ACHN (cell line): ENCODE data around the gene ATP23.

Experiments
- DNase-seq: peaks from one replicate; pipeline ENCODE4 v3.0.0-alpha.2; 2015
- in situ Hi-C: cut with HindIII; loops from 2 replicates; pipeline ENCODE4 v1.10.0; 2017; ENCODE audit warnings: low sequenced_read_pairs, low pct_ligation_motif_present, low pct_unique_long_range_greater_than_20kb

Gene ATP23

DNA sequence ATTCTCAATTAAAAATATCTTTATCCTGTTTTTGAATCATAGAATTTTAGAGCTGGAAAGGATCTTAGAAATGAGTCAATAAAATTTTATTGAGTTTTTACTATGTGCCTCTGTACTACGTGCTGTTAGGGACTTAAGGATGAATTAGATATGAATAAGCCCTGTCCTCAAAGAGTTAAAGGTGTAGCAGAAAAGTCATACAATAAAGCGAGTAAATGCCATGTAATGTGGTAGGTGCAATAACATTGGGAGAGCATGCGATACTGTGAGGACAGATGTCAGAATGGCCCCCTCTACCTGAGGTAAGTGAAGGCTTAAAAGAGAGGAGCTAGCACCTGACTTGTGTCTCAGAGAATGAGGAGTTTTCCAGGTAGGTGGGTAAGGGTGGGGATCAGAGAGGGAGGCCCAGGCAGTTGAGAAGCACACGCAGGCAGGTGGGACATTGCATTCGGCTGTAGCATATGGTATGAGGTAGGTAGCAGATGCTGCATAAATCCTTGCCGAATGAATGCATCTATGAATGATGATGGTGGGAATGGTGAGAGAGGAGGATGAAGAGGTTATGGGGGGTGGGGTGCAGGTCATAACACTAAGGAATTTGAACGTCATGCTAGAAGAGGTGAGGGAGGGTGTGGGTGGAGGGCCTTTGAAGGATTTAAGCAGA, 35.4 kb upstream of the ATP23 start:
- DNase-seq: no peak
- in situ Hi-C loops: no loop called here

DNA sequence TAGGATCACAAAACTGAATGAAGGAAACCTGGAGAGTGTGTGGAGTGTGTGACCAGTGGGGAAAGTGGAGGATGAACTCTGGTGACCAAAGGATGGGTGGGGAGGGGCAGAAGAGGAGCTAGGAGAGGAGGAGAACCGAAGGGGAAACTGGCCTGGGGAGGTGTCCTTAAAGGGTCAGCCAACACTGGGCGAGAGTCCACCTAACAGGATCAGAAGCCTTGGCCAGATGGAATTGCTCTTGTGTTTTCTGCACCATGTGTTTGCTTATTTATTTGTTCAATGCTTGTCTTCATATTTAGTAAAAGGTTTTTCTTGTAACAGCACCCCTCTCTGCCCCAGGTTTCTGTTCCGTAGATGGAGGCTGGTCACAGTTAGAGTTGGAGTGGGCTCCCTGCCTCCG, 34.5 kb upstream of the ATP23 start:
- in situ Hi-C loops: no loop called here
- DNase-seq: no peak

DNA sequence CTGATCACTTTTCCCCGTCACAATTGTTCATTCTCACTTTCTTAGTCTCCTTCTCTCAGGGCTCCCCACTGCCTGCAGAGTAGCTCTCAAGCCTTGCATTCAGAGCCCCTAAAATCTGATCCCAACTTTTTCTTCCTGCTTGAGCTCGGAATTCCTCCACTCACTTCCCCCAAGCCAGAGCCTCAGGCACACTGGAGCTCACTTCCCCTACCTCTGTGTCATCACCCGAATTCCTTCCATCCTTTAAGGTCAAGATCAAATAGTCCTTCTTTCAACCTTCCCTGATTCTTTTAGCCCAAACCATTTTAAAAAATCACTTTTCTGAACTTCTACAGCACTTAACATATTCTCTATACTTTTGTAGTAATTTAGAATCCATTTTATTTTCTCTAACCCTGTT, 34.1 kb upstream of the ATP23 start:
- in situ Hi-C loops: no loop called here
- DNase-seq: no peak

DNA sequence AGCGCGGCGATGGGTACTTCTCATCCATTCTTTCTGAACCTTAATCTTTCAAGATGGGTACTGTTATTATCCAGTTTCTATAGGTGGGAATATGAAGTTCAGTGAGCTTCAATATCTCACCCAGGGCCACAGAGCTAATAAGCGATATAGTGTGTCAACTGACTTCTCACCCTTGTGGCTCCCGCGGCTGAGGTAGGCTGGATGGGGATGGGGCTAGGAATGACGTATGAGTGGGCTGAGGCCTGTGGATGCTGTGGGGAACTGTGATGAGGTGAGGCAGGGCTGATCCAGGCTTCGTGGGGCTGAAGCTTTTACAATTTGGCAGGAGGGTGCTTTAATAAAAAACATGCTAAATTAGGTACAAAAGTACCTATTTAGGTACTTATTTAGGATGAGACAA, 32.9 kb upstream of the ATP23 start:
- in situ Hi-C loops: no loop called here
- DNase-seq: no peak

DNA sequence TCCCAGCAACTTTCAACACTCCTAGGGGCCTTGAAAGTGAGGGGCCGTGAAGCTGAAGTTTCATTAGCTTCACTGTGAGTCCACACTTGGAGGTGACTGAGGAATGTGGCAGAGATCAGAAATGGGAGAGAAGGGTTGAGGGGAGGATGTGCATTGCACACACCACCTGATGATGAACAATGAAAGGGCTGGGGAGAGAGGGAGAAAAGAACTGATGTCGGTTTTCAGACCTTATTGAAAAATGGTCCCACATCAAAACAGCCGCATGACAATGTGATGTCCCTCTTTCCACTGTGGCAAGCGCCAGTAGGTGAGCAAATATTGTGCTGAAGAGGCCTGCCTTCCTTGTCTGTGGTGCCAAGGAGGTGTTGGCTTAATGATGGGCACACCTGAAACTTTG, 32.3 kb upstream of the ATP23 start:
- in situ Hi-C loops: no loop called here

DNA sequence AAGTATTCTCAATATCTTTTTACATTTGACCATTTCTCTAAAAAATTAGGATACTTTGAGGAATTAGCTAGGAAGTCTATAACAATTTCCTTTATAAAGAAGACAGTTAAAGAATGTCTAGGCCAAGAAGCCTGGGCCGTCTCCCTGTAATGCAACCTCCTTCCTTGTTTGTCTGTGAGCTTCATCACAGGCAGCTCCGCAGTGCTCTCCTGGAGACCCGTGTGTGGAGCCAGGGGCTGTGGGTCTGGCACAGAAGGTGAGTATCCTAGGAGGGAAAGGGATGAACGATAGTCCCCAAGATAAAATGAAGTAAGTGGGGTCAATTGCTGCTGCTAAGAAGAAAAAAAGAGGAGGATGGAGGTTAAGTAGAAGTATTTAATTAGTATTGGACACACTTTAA, 31.8 kb upstream of the ATP23 start:
- no peak for DNase-seq
- in situ Hi-C loops: no loop called here

More for the DNA sequence above, 32.3 kb upstream of the ATP23 start:
- DNase-seq: no peak

DNA sequence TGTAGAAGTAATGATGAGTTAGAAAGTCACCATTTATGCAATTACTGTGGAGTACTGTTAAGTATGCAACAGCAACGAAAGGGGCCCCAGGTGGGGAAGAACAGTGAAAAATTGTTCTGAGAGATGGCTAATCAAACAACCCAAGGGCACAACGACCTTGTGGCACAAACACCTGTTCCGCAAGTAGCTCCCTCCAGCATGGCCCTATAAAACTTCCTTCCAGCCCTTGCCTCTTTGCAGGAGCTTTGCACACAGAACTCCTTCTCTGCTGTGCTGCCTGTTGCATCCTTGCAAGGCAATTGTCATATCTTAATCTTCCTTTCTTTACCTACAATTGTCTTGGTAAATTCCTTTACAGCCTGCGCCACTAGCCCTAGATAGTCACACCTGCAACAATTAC, 23.2 kb upstream of the ATP23 start:
- in situ Hi-C loops: no loop called here
- no peak for DNase-seq

DNA sequence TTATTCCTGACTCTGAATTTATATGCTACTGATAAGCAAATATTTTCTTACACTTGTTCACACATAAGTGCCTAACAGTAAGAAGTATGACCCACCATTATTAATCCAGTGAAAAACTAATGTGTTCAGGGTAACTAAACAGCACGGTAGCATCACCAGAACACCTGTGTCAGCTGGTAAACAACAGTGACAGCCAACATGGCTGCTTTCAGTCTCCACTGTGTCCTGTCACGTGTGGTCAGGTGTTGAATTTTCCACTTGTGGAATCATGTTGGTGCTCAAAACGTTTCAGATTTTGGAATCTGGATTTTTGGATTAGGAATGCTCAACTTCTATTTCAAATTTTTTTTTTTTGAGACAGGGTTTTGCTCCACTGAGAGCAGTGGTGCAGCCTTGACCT, 14.3 kb upstream of the ATP23 start:
- DNase-seq: no peak
- in situ Hi-C loops: no loop called here

DNA sequence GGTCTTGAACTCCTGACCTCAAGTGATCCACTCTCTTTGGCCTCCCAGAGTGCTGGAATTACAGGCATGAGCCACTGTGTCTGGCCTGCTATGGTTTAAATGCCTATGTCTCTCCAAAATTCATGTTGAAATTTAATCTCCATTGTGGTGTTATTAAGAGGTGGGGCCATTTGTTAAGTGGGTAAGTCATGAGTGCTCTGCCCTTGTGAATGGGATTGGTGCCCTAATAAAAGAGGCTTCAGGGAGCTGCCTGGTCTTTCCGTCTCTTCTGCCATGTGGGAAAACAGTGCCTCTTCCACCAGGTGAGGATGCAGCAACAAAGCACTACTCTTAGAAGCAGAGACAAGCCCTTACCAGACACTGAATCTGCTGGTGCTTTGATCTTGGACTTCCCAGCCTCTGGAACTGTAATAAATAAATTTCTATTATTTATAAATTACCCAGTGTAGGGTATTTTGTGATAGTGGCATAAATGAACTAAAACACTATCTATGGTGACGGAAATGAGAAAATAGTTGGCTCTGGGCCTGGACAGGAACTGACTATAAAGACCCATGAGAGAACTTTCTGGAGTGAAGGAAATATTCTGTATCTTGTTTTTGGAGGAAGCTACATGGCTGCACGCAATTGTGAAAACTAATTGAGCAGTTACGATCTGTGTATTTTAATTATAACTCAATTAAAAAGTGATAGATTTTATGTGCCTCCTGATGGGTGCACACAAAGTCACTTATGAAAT, 12.1 kb upstream of the ATP23 start:
- in situ Hi-C loops: no loop called here
- no peak for DNase-seq

DNA sequence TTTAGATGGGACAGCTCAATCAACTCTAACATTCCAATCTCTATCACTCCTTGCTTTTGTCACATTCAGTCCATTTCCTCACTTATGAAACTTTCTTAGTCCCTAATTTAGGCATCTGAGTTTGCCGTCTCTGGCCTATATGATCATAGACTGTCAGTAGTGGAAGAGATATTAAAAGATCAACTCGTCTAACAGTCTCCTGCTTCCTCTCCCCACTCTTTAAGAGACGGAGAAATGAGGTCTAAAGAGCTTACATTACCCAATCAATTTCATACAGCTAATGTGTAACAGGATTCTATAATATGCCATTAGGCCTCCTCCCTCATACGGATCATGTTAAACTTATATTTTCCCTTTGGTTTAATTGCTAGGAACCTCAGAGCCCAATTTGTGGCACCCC, 6.5 kb upstream of the ATP23 start:
- no peak for DNase-seq
- in situ Hi-C loops: no loop called here

DNA sequence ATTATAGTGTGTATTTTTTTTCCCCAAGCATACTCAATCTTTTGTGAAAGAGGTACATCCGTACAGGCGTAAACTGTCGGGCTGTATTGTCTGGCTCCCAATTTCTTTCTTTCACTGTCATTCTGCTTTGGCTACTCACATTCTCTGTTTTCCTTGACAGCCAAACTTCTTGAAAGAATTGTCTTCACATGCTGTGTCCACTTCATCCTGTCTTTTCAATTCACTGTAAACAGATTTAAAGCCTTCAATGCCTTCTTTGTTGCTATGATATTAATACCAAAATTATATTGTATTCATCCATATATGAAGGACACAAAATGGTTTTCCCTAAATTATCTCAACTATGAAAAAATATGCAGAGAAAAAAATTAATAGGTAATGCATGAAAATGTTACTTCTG, 6.0 kb upstream of the ATP23 start:
- no peak for DNase-seq
- in situ Hi-C loops: no loop called here

DNA sequence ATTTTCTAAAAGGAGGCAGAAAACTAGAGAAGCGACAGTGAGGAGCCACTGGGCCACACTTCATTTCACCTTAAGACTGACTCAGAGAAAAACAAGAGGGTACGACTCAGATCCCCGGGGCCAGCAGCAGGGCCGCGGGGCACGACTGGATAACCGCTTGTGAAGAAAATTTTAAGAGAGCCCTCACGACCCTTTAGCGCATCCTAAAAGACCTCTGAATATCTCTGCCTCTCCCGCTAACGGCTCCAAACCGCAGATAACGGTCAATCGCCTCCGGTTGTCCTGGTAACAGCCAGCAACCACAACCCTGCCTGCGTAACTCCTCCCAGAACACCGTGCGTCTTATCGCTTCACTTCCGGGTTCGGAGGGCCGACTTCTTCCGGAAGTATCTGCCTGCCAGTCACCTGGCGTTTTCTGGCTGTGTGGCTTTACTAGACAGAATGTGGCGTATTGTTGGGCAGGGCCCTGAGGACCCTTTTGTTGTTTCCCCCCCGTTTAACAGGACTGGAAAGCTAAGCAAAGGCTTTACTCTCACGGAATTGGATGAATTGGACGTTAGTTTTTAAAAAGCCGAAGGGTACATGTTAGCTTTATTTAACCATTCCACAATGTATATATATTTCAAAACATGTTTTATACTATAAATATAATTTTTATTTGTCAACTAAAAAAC, 5.4 kb upstream of the ATP23 start:
- DNase-seq: peak; percentile 98
- in situ Hi-C loops: no loop called here

DNA sequence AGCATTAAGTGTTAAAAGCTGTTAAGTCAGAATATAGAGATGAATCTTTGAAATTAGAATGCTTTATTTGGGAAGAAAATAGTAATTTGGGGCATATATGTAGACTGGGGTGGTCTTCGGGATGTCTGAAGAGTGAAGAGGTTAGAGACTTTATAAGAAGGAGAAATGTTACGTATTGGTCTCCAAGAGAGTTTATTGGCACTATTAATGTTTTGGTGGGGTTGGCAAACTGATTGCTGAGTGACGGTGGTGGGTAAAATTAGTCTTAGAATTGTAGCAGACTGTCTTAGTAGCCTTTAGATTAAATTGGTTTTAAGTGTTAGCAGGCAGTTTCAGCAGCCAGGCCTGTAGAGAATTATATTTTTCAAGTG, 4.9 kb upstream of the ATP23 start:
- no peak for DNase-seq

DNA sequence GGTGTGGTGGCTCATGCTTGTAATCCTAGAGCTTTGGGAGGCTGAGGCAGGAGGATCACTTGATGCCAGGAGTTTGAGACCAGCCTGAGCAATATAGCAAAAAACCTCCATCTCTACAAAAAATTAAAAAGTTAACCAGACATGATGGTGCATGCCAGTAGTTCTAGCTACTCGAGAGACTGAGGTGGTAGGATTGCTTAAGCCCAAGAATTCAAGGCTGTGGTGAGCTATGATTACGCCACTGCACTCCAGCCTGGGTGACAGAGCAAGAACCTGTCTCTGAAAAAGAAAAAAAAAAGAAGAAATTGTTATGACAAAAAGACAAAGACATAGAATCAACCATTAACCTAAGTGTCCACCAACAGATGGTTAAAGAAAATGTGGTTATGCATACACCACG, 2.1 kb upstream of the ATP23 start:
- no peak for DNase-seq
- in situ Hi-C loops: no loop called here

More for the DNA sequence above, 4.9 kb upstream of the ATP23 start:
- in situ Hi-C loops: no loop called here

DNA sequence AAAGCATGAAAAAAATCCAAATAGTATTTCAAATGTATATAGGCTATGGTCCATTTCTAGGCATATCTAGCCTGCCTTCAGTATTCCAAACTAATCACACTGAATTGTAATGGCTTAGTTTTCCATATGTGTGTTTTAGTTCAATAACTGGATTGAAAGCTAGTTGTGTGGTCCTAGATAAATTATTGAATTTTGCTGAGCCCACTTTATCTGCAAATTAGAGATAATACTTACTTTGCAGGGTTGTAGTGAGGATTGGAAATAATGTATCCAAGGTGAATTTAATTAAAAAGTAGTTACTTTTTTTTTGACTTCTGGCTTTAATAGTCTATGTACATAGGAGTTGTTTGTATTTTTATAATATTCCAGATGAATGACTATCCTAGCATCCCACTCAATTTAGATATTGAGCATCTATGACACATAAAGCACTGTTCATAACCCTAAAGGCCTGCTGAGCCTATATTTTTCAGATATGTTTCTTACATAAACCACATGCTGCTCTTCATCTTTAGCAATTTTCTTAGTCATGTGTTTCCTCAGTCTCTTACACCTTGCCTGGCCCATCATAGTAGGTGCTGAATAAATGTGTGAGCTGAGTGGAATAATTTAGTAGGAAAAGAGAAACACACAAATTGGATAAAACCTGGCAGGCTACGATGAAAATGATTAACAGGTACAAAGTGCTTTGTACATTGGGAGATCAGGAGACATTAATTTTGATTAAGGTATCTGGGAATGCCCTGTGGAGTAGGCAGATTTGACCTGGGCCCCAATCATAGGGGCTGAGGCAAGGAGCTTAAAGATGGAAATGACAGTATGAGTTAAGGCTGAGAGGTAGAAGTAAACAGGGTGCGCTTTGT, 1.1 kb upstream of the ATP23 start:
- in situ Hi-C loops: no loop called here

DNA sequence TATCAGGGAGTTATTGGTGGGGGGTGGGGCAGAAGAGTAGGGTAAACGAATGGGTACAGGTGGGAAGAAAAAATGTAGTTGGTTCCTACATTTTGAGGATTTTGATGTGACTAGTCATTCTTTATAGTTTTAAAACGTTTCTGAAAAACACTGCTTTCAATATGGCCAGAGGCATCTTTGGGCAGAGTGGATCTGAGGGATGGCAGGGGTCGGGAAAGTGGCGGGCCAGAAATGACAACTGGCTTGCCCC, 527 bp upstream of the ATP23 start:
- no peak for DNase-seq
- in situ Hi-C loops: no loop called here

More for the DNA sequence above, 1.1 kb upstream of the ATP23 start:
- no peak for DNase-seq

DNA sequence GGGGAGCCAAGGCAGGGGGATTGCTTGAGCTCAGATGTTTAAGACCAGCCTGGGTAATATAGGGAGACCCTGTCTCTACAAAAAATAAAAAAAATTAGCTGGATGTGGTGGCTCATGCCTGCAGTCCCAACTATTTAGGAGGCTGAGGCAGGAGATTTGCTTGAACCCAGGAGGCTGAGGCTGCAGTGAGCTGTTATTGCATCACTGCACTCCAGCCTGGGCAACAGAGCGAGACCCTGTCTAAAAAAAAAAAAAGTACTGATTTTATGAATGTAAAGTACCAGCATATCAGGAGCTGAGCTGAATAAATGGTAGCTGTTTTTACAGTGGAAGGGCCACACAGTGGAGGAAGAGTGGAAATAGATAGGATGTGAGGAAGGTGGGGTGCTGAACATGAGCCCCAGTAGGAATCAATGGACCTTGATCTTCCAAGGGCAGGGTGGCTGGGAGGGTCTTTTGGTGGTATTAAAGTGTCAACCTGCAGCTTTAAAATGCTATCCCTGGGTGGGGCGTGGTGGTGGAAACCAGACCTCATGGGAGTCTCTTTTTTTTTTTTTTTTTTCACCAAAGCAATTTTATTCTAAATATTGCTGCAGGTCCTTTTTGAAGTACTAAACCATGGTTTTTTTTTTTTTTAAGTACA, 2.2 kb downstream of the ATP23 start:
- in situ Hi-C loops: no loop called here
- no peak for DNase-seq

DNA sequence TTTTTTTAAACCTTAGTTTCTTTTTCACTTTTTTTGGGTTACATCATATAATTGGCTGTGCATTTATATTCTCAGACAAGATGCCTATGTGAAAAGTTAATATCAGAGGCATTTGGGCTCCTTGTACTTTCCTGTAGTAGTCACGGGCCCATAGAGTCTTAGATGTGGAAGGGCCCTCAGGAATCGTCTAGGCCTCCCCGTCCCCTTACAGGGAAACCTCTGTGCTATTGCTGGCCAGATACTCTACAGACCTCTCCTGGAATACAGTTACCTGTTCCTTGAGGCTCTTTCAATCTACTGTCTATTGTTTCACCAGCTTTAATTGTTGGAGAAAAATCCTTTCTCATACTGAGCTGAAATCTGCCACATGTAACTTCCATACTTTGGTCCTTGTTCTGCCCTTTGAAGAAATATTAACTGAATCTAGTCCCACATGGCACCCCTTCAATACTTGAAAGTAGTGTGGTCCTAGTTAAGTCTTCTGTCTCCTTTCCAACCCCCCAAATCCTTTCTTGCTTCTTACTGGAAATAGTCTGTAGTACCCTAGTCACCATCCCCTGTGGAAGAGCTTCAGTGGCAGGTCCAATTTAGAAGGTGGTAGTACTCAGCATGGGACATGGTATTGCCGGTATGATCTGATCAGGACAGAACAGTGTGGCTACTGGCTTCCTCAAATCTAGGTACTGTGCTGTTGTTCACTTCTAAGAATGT, 3.1 kb downstream of the ATP23 start:
- no peak for DNase-seq
- in situ Hi-C loops: no loop called here
